ENCODE data around the gene TNFRSF19. TPM values are rescaled to one million over a fixed set of nuclear protein-coding genes. Genes with fewer than 3 reads are reported as not detected.
A peak's percentile ranks its signal among the peaks of the same experiment; 100 is the strongest.

Gene TNFRSF19
- total and polyA plus RNA-seq, 2 of the 4 experiments (the other 2 are of a cell fraction), result 18.6 to 26.3 TPM

GRCh38 chr13:23680845-23681669, 110.8 kb downstream of the TNFRSF19 start:
- Histone ChIP-seq H2BK120ac (ENCODE audit: low read depth, low read length) (peak overlapping the region; percentile 92), H3K27me3 (ENCODE audit: control insufficient read depth, insufficient read depth, low read length) (no peaks in the 10 kb centered on the region), H2AK5ac (ENCODE audit: low read depth, low read length) (peak overlapping the region; percentile 80), H3K79me1 (ENCODE audit: low read depth in 1 of 2, low read length in 2 of 2) (peaks cover 0 to 11% of the 10 kb centered on the region in 2 experiments; a peak in 2 of 4 replicates), H3K4ac (ENCODE audit: low read depth, low read length) (peak overlapping the region; percentile 86), H3K14ac (replicated peaks; ENCODE audit: low read depth, low read length) (peak overlapping the region; percentile 88), H3K4me3 (ENCODE audit: insufficient read depth, low read depth, low read length) (no peak overlapping the region), H3K9me3 (ENCODE audit: control insufficient read depth, insufficient read depth, low read length) (no peaks in the 10 kb centered on the region), H3K56ac (ENCODE audit: extremely low read depth, insufficient read depth, low read length) (peak overlapping the region; percentile 49; the same call in 1 of the 2 replicates), H2BK20ac (ENCODE audit: low read depth, low read length) (peak overlapping the region; percentile 82), H2AFZ (replicated peaks; ENCODE audit: low read length, poor library complexity) (peak overlapping the region; percentile 68), H3K36me3 (ENCODE audit: control insufficient read depth, insufficient read depth, low read length) (peaks cover 9% of the 10 kb centered on the region; the same call in 1 of the 2 replicates), H4K20me1 (ENCODE audit: insufficient read depth, low read length) (no peaks in the 10 kb centered on the region), H3K9me1 (ENCODE audit: insufficient read depth, low read length) (peaks cover 8% of the 10 kb centered on the region), H4K91ac (ENCODE audit: insufficient read depth, low read depth, low read length) (peak overlapping the region; percentile 90), H2AK9ac (replicated peaks; ENCODE audit: low read depth, low read length, poor library complexity) (peak overlapping the region; percentile 18), H3K27ac (ENCODE audit: insufficient read depth, low read length) (peak overlapping the region; percentile 96), H3K18ac (ENCODE audit: low read depth, low read length) (peak overlapping the region; percentile 88), H3K9ac (ENCODE audit: low read depth, low read length) (peak overlapping the region; percentile 41), H2BK15ac (ENCODE audit: low read depth, low read length) (peak overlapping the region; percentile 98; the same call in 2 of the 3 replicates), H2BK5ac (ENCODE audit: low read depth, low read length, poor library complexity, severe bottlenecking) (peak overlapping the region; percentile 84), H3K23ac (ENCODE audit: low read depth, low read length) (peak overlapping the region; percentile 85; the same call in 1 of the 2 replicates), H3K4me1 (ENCODE audit: control insufficient read depth, insufficient read depth, low read length) (peaks cover 34% of the 10 kb centered on the region), H3K4me2 (ENCODE audit: low read depth, low read length) (peak overlapping the region; percentile 2; the same call in 1 of the 2 replicates), H4K5ac (ENCODE audit: low read depth, low read length) (peak overlapping the region; percentile 73), H4K8ac (ENCODE audit: low read depth in 2 of 2, low read length in 2 of 2) (peak overlapping the region; percentile 56 to 57)
- dilution Hi-C loops (cut with HindIII; ENCODE audit: low sequenced_read_pairs, unreplicated experiment) (no loop called here), intact Hi-C loops (cut with micrococcal nuclease) (loop anchor here (10.0 kb wide), 1 partner anchor 306 kb away; no protein-coding TSS in a partner anchor), in situ Hi-C loops (cut with MboI; ENCODE audit: low sequenced_read_pairs) (no loop called here)
- CTCF ChIA-PET, result interaction anchor here (0.6 to 1.9 kb wide), 3 partner anchors 24 to 208 kb away, joined by 3 to 4 read pairs (median 3); partner anchors contain the start of gene MIPEP
- no TSS peak for BruUV-seq (replicated peaks)
- TF ChIP-seq MAZ (IDR thresholded peaks at IDR 0.05; ENCODE audit: borderline replicate concordance, low read depth, low read length) (no peak), POLR2A (IDR thresholded peaks at IDR 0.05; ENCODE audit: low read depth, low read length) (no peak), SMC3 (IDR thresholded peaks at IDR 0.05; ENCODE audit: low read depth, low read length) (no peak), USF2 (IDR thresholded peaks at IDR 0.05; ENCODE audit: low read depth, low read length) (0 out of 2 replicates have a peak, but pooled peaks have one; percentile 11), NFE2L2 (IDR thresholded peaks at IDR 0.05; ENCODE audit: low read depth, low read length) (peak; percentile 57; the same call in 1 of the 2 replicates), CEBPB (IDR thresholded peaks at IDR 0.05; ENCODE audit: low read depth, low read length) (peak; percentile 92), FOS (IDR thresholded peaks at IDR 0.05; ENCODE audit: low read depth, low read length) (peak; percentile 46), CTCF (conservative IDR thresholded peaks at IDR 0.05; ENCODE audit: low read depth, low read length) (no peak), MAFK (IDR thresholded peaks at IDR 0.05; ENCODE audit: low read depth, low read length) (no peak)
- POLR2A ChIA-PET (ENCODE audit: unreplicated experiment), result no interaction called here
- ATAC-seq (ENCODE audit: low read depth) (peak; percentile 60), DNase-seq (peak; percentile 91)
- 81% methylated on average over 5 of the region's 10 CpGs; no CpG with 5 or more reads in 1 of the 2 experiments for WGBS, 2 experiments (ENCODE audit: extremely low coverage in 2 of 2, insufficient read length in 1 of 2)

Measured in IMR-90 (cell line).